ENCODE results near the gene BRSK2. TPM values are rescaled to one million over a fixed set of nuclear protein-coding genes. Genes with fewer than 3 reads are reported as not detected.

BRSK2 gene
- total and polyA plus RNA-seq, 12 donors, result 0.13 to 2.3 (median 0.44) TPM; not detected in 1

DNA sequence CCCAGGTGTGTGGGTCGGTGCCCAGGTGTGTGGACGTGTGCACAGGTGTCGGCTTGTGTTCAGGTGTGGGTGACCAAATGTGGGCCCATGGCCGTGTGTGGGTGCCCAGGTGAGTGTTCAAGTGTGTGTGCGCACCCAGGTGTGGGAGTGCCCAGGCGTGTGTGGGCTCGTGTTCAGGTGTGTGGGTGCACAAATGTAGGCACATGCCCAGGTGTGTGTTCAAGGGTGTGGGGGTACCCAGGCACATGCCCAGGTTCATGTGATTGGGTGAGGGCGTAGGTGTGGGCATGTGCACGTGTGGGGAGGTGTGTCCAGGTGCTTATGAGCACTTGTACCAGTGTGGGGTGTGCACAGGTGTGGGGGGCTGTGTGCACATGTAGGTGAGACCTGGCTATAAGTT, 54.0 kb downstream of the BRSK2 start:
- Histone ChIP-seq H3K9me3 (no peaks in the 10 kb centered on the region), H3K4me3 (no peak overlapping the region), H3K4me1 (peaks cover 0 to 5% (median 3%) of the 10 kb centered on the region in 9 donors), H3K27ac (no peak overlapping the region), H3K36me3 (no peaks in the 10 kb centered on the region), H3K27me3 (peaks cover 0 to 29% (median 2%) of the 10 kb centered on the region in 7 donors)
- DNase-seq (no peak), ATAC-seq (no peak)
- WGBS, 2 donors, result 81 to 86% methylated on average over 9 of the region's 9 CpGs
- no peak for TF ChIP-seq CTCF (IDR thresholded peaks at IDR 0.05)
- intact Hi-C loops (cut with DNase I), result no loop called here

- Histone ChIP-seq H3K27ac (no peak overlapping the region), H3K27me3 (peaks cover 0 to 30% (median 2%) of the 10 kb centered on the region in 7 donors), H3K9me3 (no peaks in the 10 kb centered on the region), H3K36me3 (no peaks in the 10 kb centered on the region), H3K4me1 (no peaks in the 10 kb centered on the region), H3K4me3 (no peak overlapping the region)
- ATAC-seq (no peak), DNase-seq (no peak)
- no peak for TF ChIP-seq CTCF (IDR thresholded peaks at IDR 0.05)
- intact Hi-C loops (cut with DNase I), result no loop called here
- 71 to 81% methylated on average over 11 of the region's 11 CpGs for WGBS, 2 donors
Observed at GRCh38 chr11:1444321-1444720, 54.6 kb downstream of the BRSK2 start.

DNA sequence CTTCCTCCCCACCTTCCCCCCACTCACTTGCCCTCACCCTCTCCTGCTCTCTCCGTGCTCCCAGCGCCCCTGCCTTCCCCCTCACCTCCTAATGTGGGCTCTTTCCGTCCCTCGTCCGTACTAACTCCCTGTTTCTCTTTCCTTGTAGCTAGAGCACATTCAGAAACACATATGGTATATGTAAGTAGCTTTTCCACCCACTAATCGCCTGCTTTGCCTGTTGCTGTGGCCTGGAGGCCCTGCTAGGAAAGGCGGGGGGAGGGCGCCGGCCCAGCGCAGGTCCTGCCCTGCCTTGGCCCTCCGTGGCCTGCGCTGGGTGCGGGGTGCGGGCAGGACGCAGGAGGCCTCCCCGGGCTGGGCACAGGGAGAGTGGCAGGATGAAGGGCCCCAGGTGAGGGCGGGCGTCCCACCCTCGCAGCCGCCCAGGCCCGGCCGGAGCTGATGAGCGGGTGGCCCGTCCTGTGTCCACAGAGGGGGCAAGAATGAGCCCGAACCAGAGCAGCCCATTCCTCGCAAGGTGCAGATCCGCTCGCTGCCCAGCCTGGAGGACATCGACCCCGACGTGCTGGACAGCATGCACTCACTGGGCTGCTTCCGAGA, 55.2 kb downstream of the BRSK2 start:
- DNase-seq (no peak), ATAC-seq (no peak)
- Histone ChIP-seq H3K27me3 (peaks cover 0 to 30% (median 2%) of the 10 kb centered on the region in 7 donors), H3K4me3 (no peak overlapping the region), H3K4me1 (no peaks in the 10 kb centered on the region), H3K27ac (no peak overlapping the region), H3K36me3 (no peaks in the 10 kb centered on the region), H3K9me3 (no peaks in the 10 kb centered on the region)
- intact Hi-C loops (cut with DNase I), result no loop called here
- WGBS, 2 donors, result 77% methylated on average over 32 of the region's 32 CpGs
- TF ChIP-seq CTCF (IDR thresholded peaks at IDR 0.05), result no peak

DNA sequence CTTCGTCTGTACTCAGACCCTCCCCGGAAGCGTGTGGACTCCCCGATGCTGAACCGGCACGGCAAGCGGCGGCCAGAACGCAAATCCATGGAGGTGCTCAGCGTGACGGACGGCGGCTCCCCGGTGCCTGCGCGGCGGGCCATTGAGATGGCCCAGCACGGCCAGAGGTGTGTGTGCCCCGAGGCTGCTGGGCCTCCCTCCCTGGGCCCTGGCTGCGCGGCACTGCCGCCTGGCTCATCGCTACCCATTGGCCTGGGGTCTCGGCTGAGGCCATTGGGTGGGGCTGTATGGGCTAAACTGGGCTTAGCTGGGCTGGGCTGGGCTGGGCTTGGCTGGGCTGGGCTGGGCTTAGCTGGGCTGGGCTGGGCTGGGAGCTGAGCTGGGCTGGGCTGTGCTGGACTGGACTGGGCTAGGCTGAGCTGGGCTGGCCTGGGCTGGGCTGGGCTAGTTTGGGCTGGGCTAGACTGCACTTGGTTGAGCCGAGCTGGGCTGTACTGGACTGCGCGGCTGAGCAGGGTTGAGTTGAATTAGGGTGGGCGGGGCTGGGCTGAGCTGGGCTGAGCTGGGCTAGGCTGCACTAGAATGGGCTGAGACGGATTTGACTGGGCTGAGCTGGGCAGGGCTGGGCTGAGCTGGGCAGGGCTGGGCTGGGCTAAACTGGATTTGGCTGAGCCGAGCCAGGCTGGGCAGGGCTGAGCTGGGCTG, 56.2 kb downstream of the BRSK2 start:
- intact Hi-C loops (cut with DNase I), result no loop called here
- peaks cover 0 to 30% (median 2%) of the 10 kb centered on the region in 7 donors for H3K27me3 ChIP-seq

More for the DNA sequence above, 56.2 kb downstream of the BRSK2 start:
- Histone ChIP-seq H3K9me3 (no peaks in the 10 kb centered on the region), H3K27ac (no peak overlapping the region), H3K4me3 (no peak overlapping the region), H3K4me1 (no peaks in the 10 kb centered on the region), H3K36me3 (no peaks in the 10 kb centered on the region)
- peak in 2 of 8 donors; percentile 17 to 22 for ATAC-seq
- no peak for TF ChIP-seq CTCF (IDR thresholded peaks at IDR 0.05)
- no peak for DNase-seq
- 86 to 91% methylated on average over 26 to 30 of the region's 30 CpGs for WGBS, 2 donors

All from heart right ventricle (tissue), 16 donors.